Activated CD4-positive, alpha-beta T cell treated with anti-CD3 and anti-CD28 coated beads for 4 hours (primary cell): ENCODE results near the gene ANO2.
"Not testable (repeated sequence)": the region's sequence is repeated elsewhere in the genome, so short reads cannot be mapped to it uniquely, and the experiment has no call there.

ENCODE experiments used
- DNase-seq, 2 donors: peaks; one replicate each; pipeline ENCODE4 v3.0.0-alpha.2; 2020

Gene ANO2

DNA sequence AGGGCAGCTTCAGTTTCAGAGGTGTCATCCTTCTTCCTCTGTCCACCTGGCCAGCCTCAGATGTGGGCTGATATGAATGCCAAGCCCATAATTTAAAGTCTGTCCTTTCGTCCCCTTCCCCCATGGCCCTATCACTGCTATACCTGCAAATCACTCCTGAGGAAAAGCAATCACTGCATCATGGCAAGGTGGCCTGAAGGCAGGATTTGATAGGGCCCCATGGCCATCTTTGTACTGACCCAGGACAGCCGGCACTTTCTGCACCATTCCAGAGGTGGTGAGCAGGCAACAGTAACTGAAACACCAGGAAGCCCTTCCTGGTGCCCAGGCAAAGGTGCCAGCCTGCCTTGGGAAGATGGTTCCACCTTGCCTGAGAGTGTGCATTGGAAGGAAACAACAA lies 60.8 kb downstream of the ANO2 start:
- no peak for DNase-seq

DNA sequence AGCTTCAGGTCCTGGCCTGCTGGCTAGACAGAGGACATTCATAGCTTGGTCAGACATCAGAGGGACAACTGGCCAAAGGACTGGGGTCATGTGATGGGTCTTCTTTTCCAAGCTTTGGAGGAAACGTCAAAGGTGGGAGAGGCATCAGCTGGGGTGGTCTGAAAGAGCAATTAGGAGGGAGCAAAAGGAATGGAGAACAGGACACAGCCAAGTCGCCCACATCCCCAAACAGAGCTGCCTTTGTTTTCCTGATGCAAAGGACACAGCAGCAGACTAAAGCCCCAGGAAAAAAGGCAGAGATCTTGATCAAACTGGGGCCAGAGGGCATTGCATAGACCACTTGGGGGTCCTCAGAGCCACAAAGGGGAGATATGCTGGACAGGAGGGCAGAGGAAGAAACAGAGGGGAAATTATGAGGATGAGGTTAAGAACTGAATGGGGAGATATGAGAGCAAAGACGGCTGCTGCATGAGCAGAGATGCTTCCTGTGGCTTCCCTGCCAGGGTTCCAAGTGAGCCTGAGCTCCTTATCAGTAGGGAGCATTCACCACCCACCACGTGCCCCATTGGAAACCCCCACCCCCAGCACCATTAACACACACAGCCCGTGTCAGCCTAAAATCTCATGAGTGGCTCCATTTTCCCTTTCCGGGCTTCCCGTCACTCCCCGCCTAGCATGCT lies 62.4 kb downstream of the ANO2 start:
- DNase-seq, result no peak

DNA sequence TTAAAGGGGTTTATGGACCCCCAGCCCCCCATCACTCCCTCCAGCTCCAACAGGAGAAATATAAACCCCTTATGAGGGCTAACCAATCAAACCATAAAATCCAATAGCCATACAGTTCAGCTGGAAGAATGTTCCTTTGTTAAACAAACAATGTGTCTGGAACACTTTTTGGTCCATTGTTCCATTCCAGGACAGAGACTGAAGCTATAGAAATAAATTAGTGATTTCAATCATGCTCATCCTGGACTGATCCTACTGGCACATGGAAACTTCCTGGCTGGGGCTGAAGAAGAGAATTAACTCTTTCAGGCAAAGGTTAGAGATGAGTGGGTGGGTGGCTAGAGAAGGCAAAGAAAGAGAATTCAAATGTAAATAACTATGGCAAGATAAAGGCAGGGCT lies 63.4 kb downstream of the ANO2 start:
- DNase-seq, result no peak

DNA sequence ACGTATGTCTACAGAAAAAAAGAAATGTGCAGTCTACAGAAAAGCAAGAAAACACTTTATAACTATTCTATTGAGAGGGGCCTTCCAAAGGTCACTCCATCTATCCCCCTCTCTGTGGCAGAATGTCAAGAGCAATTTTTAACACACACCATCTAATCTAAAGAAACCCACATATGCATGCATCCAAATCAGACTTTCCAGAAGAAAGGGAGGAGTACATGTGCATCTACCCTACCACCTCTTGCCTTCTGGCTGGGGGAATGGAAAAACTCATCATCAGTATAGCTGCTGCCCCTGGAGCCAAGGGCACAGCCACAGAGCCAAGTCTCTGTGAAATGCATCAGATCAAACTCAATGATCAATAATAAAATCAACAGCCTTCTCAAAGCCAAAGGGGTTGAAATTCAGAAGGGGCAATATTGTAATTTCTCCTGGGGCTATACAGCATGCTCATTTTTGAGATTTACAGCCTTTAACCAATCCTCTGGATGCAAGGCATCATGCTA lies 63.9 kb downstream of the ANO2 start:
- DNase-seq, result no peak

DNA sequence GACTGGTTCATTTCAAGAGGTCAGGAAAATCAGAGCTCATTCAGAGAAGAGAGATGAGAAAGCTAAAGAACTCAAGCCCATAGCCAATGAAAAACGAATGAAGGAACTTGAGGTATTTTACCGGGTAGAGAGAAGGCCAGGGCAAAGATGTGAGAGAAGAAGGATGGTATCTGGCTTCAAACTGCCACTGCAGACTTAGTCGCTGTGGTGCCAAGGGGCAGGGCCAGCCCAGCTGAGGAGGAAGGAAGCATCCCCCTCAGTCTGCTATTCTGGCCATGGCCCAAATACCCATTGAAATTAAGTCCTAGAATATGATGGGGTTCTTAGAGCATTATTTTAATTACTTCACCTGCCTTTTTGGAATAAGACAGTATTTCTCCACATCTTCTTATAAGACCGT lies 69.2 kb downstream of the ANO2 start:
- no peak for DNase-seq

DNA sequence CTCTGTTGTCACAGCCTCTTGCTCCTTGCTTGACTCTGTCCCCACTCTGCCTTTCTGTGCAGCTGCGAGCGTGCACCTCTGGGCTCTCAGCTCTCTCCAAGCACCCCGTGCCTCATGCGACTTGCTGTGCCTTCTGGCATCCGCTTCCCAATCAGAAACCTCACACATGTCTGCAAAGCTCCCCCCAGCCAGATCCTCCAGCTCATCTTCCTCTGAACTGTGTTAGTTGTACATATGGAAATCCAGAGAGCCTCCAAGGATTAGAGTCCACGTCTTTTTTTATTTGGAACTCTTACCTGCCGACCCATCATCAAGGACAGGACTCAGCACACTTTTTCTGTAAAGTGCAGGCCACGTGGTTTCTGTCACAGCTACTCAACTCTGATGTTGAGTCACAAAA lies 70.5 kb downstream of the ANO2 start:
- DNase-seq, result no peak

DNA sequence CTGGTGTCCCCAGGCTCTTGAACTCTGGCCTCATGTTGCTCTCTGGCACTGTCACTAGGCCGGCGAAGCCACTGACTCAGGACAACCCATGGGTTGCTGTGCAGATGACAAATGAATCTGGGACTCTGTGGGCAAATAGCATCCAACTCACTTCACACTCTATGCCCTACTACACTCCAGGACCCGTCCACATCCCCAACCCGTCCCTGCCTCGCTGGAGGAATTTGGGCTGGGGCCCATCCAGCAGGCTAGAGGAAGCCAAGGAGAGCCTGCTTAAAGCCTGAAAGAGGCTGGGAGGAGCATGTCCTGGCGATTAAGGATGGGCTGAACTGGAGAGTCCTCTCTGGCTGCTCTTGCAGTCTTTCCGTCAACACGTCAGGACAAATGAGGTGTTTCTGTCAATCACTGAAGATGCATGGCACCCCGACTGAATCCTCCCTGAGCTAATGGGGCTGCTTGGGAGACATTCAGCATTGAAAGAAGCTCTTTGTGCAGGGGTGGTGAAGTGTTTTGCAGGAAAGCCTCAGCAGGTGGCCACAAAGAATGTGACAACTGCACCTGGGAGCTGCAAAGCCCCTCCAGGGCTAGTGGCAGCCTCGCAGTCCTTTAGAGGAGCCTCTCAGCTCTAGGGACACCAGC lies 71.7 kb downstream of the ANO2 start:
- DNase-seq, result no peak

DNA sequence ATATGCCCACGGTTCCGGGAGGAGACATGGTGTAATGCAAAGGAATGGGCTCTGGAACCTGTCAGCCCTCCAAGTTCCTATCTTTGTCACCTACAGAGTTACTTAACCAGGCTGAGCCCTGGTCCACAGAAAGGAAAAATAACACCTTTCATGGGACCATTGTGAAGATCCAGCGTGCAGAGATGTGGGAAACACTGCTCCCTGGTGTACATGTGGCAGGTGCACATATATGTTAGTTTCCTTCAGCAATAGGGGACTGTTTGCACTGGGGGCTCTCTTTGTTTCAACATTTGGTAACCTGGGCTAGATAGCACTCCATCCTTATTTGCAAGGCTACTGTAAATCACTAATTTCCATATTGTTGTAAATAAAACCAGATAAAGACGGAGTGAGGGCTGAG lies 72.3 kb downstream of the ANO2 start:
- no peak for DNase-seq

DNA sequence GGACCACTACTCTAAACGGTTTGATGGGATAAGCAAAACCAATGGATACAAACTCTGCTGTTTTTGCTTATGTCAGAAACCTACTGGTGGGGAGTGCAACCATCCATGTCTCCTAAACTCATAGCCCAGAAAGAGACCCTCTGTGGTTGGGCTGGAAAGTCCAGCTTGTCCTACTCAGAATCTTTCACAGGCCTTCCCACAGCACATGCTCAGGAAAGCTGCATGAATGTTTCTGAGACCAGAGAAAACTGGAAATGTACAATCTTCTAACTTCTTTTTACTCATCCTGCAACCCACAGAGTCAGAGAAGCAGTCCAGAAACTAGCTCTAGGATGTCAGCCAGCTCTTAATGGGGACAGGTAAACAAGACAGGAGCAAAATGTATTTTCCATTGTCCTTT lies 73.3 kb downstream of the ANO2 start:
- DNase-seq, result no peak

DNA sequence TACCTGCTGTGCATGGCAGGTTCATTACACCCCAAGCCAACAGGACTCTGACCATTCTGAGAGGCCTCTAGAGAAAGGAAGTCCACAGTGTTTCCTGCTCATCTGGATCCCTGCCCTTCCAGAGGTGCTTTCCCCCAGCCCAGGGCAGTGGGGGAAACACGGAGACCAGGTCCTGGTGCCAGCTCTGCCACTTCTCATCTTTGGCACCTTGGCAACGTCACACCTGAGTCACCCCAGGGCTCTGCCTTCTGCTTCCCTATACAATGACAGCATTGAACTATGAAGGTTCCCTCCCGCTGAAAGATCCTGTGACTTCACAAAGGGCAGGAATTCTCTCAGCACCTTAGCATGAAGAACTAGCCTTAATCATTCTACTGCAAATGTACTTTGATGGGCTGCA lies 74.9 kb downstream of the ANO2 start:
- DNase-seq, result no peak

DNA sequence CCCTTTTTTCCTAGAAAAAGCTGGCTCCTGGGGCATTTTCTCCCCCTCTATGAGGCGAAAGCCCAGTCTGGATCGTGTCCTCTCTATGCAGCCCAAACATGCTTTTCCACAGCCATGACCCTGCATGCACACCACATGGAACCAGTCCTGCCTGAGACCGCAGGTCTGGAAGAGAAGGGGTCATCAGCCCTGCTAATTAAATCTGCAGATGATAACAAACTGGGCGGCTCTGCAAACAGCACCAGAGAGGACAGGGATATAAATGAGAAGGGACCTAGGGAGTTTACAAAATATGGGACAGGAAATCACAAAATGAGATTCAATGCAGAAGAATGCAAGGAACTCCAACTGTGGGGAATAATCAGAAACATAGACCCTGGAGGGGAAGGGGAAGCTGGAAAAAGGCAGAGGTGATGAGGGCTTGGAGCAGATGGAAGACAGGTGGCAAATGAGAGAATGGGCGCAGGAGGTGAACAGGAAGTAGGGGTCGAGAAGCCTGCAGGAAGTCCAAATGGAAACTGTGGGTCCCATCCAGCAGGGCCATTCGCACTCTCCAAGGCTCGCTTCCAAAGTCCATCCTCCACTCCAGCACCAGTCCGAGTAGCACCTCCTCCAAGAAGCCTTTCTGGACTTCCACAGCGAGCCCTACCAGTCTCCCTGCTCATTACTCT lies 76.3 kb downstream of the ANO2 start:
- DNase-seq, result no peak

DNA sequence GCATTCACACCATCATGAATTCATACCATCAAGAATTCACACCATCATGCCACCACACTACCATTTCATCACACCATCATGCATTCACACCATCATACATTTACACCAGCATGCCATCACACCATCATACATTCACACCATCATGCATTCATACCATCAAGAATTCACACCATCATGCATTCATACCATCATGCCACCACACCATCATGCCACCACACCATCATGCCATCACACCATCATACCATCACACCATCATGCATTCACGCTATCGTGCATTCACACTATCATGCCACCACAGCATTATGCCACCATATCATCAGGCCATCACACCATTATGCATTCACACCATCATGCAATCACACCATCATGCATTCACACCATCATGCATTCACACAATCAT lies 79.7 kb downstream of the ANO2 start:
- DNase-seq, result no peak

DNA sequence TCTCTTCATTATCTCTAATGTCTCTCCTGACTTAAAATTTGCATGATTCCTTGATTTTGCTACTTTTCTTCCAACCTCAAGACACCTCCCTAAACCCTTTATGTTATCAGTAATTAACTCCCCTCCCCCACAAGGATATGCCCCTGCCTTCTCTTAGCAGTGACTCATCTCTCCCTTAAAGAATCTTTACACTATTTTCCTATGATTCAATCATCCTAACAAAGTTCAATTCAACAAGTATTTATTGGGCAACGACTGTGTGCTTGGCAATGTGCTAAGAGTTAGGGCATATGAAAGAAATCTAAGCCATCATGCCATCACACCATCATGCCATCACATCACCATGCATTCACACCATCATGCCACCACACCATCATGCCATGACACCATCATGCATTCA lies 80.1 kb downstream of the ANO2 start:
- no peak for DNase-seq

DNA sequence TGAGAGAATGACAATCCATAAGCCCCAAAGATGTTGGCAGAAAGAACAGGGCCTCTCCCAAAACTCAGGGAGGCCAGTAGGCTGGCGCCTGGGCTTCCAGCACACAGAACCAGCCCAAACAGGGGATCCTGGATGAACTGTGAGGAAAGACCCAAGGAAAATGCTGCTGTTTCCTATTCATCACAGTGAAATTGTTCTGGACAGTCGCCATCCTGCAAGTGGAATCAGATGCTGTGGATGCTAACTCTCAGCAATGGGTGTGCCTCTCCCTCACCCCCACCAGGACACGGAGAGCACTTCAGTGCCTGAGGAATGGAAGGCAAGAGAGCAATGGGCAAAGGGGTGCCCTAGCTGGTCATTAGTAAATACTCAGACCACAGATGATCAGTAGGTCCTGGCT lies 80.8 kb downstream of the ANO2 start:
- DNase-seq, result no peak

DNA sequence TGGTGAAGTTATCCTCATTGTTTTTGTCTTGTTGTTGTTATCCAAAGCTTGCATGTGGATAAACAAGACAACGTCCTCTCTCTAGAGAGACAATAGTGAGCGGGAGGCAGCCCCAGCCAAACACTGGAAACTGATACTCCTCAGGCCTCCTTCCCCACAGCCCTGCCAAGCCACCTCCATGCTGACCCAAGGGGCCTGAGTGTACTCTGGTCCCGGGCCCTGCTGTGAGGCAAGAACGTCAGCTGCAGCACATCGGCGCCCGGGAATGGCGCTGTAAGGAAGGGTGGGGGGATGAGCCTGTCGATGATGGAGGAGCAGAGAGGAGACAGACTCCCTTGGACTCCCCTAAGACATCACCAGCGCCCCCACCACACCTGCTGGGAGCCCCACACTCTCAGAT lies 83.6 kb downstream of the ANO2 start:
- DNase-seq, result no peak

DNA sequence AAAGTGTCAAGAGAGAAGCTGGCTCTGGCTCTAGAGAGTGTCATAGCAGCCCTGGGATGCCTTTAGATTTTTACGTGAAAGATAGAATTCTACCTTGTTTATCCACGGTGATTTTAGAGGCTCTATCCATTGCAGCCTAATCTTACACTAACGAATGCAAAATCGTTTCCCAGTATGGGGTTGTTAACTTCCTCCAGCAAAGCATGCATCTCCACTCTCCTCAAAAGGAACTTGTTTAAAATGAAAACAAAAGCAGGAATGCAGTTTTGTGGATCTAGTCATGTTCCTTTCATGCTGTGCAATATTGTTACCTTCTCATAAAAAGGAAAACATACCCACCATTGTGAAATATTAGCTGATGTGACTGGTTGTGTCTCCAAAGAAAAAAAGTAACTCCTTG lies 88.4 kb downstream of the ANO2 start:
- DNase-seq, result no peak

DNA sequence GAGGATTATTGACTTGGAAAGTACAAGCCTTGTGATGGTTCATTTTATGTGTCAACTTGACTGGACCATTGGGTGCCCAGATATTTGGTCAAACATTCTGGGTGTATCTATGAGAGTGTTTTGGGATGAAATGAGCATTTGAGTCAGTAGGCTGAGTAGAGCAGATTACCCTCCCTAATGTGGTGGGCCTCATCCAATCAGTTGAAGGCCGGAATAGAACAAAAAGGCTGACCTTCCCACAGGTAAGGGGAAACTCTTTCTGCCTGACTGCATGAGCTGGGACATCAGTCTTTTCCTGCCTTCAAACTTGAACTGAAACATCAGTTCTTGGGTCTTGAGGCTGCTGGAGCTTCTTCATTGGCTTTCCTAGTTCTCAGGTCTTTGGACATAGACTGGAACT lies 98.1 kb downstream of the ANO2 start:
- no peak for DNase-seq

DNA sequence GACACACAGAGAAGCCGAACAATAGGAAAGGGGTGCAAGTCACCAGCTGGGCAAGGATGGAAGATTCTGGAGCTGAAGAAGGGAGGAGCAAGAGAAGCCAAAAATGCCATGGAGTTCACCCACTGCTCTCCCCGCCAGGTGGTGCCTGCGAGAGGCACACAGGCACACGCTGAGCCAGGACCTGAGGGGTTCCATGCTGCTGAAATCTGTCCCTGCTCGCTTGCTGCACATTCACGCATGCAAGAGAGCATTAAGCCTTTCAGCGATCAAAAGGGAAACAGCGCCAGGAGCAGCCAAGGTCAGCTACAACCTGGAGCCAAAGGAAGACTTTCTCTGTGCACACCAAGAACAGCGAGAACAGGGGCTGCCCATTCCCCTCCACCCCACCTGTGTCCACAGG lies 104.1 kb downstream of the ANO2 start:
- no peak for DNase-seq

DNA sequence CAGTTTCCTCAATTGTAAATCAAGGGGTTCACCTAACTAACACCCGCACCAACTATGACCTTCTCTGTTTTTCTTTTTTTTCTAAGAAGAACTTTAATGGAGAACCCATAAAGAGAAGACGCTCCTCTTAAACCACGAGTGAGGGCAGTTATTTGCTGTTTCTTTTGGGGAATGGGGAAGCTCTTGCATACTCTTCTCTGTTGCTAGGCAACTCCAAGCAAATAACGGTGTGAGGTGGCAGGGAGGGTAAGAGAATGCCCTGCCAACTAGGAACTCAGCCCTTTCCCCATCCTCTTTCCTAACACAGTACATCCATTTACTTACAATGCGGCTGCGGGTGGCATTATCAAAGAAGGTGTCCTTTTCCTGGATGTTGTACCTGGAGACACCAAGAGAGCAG lies 114.9 kb downstream of the ANO2 start:
- no peak for DNase-seq

DNA sequence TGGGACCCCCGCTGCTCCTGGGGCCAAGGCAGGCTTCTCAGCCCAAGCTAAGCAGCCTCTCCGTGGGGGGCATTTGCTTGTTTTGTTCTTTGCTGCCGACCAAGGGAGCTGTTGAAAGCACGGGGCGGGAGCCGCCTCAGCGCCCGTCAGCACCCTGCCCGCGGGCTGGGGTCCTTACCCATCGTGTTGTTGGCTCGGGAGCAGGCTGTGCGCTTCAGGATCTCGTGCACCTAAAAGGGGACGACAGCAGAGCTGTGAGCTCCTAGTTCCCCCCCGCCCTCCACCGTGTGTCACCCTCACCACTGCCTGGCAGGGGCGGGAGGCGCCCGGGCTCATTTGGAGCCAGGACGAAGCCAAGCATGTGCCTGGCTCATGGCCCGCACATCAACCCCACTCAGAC lies 117.5 kb downstream of the ANO2 start:
- no peak for DNase-seq

DNA sequence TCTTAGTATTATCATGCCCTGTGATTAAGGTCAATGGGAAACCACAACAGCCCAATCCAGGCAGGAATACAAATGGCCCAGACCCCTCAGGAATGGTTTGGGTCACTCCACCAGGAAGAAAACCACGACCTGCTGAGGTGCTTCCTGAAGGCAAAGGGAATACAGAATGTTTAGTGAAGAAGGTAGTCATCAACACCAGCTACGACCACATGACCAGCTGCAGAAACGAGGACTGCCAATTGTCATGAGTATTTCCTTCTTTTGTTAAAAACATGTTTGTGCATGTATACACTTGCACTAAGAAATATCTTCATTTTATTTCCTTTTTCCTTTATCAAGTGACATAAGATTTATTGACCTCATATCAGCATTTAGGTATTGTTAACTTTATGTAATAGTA lies 119.3 kb downstream of the ANO2 start:
- DNase-seq, result not testable (repeated sequence)

DNA sequence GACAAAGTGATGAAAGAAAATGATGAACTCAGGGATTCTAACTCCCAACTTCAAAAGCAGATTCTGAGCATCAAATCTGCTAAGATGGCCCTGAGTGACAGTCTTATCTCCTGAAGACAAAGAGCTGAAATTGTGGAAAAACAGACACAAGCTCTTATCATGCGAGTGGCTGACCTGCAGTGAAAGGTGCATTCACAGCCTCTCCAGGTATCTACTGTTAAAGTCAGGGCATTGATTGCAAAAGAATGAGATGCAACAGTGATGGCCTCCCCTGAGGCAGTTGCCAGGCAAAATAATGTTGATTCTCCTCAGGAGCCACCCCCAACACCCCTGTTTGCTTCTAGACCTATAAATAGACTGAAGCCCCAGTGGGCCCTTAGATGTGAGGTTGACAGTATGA lies 126.2 kb downstream of the ANO2 start:
- not testable (repeated sequence) for DNase-seq

DNA sequence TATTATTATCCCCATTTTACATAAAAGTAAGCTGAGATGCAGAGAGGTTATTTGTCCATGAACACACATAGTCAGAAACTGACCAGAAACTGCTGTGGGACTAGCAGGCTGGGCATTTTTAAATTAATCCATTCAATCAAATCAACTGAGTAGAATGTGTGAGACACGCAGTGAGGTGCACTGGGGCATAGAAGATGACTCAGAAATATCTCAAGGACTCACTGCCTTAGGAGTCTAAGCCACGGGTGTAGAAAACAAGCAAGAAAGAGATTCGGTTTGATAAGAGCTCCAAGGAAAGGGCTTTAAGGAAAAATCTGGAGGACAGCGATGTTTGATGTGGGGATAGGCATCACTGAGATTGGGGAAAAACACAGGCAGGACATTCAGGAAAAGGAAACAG lies 127.8 kb downstream of the ANO2 start:
- no peak for DNase-seq

DNA sequence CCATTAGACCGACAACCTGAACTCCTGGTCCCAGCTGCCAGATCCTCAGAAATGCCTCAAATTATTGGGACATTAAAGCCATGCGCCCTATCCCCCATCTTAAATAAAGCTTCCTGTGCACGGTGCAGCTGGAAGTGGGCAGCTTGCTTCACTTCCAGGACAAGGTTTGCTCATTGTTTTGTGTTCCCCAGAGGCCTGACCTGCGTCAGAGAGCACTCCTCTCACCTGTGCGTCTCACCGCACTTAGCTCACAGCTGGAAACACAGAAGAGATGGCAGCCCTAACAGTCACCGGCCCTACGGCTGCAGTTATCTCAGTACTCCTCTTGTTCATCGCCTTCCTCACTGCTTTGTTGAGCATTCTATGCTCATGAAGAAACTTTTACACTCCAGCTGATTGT lies 135.5 kb downstream of the ANO2 start:
- no peak for DNase-seq

DNA sequence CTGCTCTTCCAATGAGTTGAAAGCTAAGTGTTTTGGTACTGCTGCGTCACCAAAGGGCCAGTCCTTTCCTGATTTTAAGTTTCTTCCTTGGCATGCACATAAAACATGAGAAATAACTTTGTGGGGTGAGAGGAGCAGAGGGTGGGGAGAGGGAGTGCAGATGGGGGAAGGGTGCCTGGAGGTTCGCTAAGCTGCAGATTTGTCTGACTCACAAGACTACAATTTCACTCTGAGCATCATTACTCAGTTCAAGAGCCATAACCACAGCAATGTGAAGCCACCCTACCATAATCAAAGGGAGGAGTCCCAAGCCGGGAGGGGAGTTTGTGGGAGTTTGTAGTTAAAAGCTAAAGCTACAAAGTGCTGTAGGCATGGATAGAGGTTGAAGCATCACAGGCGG lies 136.1 kb downstream of the ANO2 start:
- DNase-seq, result no peak
